ENCODE results near the gene GPR34. TPM values are rescaled to one million over a fixed set of nuclear protein-coding genes. Genes with fewer than 3 reads are reported as not detected.

Gene GPR34
- total and polyA plus RNA-seq, 2 of the 13 experiments (the other 11 are each of a cell fraction or from before 2014, with no cell fraction given) = not detected

- WGBS (ENCODE audit: low lambda C conversion rate) = 98% methylated on average over 2 of the region's 2 CpGs
- H3K79me2 ChIP-seq (ENCODE audit: insufficient read depth, low read length) = no peaks in the 10 kb centered on the region
- H3K9ac ChIP-seq (ENCODE audit: insufficient read depth, low read depth, low read length) = no peak overlapping the region
- intact Hi-C loops (cut with micrococcal nuclease; ENCODE audit: unreplicated experiment) (no loop called here), in situ Hi-C loops (cut with HindIII; ENCODE audit: extremely low pct_ligation_motif_present, low pct_unique_long_range_greater_than_20kb) (no loop called here)
- H3K9me3 ChIP-seq (ENCODE audit: low read length) = no peaks in the 10 kb centered on the region
- no peaks in the 10 kb centered on the region for H3K27me3 ChIP-seq (ENCODE audit: control insufficient read depth in 1 of 2, insufficient read depth in 2 of 2, low read length in 2 of 2)
- FAIRE-seq = no peak
- H4K20me1 ChIP-seq (ENCODE audit: insufficient read depth, low read length) = no peaks in the 10 kb centered on the region
- H2AFZ ChIP-seq (ENCODE audit: low read length) = no peak overlapping the region
- H3K4me2 ChIP-seq (ENCODE audit: low read depth, low read length) = no peak overlapping the region
- no peaks in the 10 kb centered on the region for H3K4me1 ChIP-seq (ENCODE audit: insufficient read depth, low read length)
- H3K36me3 ChIP-seq (replicated peaks in 1 of 2; ENCODE audit: control insufficient read depth in 1 of 2, insufficient read depth in 2 of 2, low read length in 2 of 2) = no peaks in the 10 kb centered on the region
- ATAC-seq = no peak
- no peak overlapping the region for H3K4me3 ChIP-seq (replicated peaks in 1 of 3; ENCODE audit: insufficient read depth in 1 of 3, low read depth in 2 of 3, low read length in 3 of 3)
- ChIA-PET CTCF (ENCODE audit: low intra/inter-chr PET ratio, low total read pairs) (no interaction called here), POLR2A (no interaction called here)
- H3K27ac ChIP-seq (ENCODE audit: extremely low read length, insufficient read depth, low read length) = no peak overlapping the region
- no TSS peak for BruUV-seq (replicated peaks)
- DNase-seq (ENCODE audit: low spot score) = no peak
- TF ChIP-seq ZNF614 (CRISPR knock-in tag; IDR thresholded peaks at IDR 0.05; ENCODE audit: borderline replicate concordance) = no peak
- TF ChIP-seq ZNF619 (CRISPR knock-in tag; IDR thresholded peaks at IDR 0.05) = no peak
- no peak for TF ChIP-seq POGK (CRISPR knock-in tag; conservative IDR thresholded peaks at IDR 0.05)
- TF ChIP-seq AKNA (CRISPR knock-in tag; IDR thresholded peaks at IDR 0.05; ENCODE audit: borderline replicate concordance) = no peak
- TF ChIP-seq CEBPZ (IDR thresholded peaks at IDR 0.05; ENCODE audit: low read length) = no peak
- no peak for TF ChIP-seq ZNF337 (CRISPR knock-in tag; IDR thresholded peaks at IDR 0.05; ENCODE audit: borderline replicate concordance, low read depth)
- TF ChIP-seq HOXA7 (CRISPR knock-in tag; IDR thresholded peaks at IDR 0.05) = no peak
- TF ChIP-seq ATAD3A (CRISPR knock-in tag; IDR thresholded peaks at IDR 0.05) = no peak
- TF ChIP-seq SETDB1 (CRISPR knock-in tag; IDR thresholded peaks at IDR 0.05; ENCODE audit: borderline replicate concordance) = no peak
- no peak for TF ChIP-seq ZNF276 (CRISPR knock-in tag; IDR thresholded peaks at IDR 0.05; ENCODE audit: low read depth)
Measured at GRCh38 chrX:41684940-41685339, 3.8 kb upstream of the GPR34 start.

Data from HepG2 (cell line).